ENCODE results near the gene HNRNPA1.

DNA sequence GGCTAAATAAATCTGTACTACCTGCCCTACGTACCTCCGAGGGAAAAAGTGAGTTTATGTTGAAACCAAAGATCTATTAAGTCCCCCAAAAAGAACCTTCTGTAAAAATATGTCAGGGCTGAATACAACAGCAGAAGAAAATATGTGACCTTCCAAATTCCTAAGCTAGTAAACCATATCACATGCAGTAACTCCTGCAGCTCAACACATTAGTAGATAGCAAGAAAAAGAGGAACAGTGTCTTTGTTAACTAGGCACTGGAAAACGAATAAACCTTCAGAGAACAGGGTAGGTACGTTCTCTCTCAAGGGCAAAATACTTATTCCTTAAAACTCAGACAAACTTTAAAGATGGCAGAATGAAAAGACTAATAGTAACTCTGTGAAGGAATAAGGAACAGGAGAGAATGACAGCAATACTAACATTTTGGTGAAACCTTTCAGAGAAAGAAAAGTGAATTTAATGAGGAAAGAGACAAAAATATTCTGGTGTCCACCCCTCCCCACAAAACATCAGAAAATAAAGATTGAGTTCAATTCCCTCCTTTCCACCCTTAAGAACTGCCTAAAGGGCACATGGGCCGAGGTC is 18.6 kb upstream of the HNRNPA1 start:
- TF ChIP-seq CTCF (IDR thresholded peaks at IDR 0.05; ENCODE audit: poor library complexity, severe bottlenecking) (no peak), EZH2 (IDR thresholded peaks at IDR 0.05; ENCODE audit: borderline replicate concordance, insufficient read depth, low read length, poor library complexity, severe bottlenecking) (no peak), EP300 (conservative IDR thresholded peaks at IDR 0.05; ENCODE audit: poor library complexity, severe bottlenecking) (no peak), TAF1 (IDR thresholded peaks at IDR 0.05; ENCODE audit: low read depth) (no peak), POLR2AphosphoS5 (IDR thresholded peaks at IDR 0.05) (no peak), RAD21 (conservative IDR thresholded peaks at IDR 0.05) (no peak)
- TF ChIP-seq, protein P1, sequence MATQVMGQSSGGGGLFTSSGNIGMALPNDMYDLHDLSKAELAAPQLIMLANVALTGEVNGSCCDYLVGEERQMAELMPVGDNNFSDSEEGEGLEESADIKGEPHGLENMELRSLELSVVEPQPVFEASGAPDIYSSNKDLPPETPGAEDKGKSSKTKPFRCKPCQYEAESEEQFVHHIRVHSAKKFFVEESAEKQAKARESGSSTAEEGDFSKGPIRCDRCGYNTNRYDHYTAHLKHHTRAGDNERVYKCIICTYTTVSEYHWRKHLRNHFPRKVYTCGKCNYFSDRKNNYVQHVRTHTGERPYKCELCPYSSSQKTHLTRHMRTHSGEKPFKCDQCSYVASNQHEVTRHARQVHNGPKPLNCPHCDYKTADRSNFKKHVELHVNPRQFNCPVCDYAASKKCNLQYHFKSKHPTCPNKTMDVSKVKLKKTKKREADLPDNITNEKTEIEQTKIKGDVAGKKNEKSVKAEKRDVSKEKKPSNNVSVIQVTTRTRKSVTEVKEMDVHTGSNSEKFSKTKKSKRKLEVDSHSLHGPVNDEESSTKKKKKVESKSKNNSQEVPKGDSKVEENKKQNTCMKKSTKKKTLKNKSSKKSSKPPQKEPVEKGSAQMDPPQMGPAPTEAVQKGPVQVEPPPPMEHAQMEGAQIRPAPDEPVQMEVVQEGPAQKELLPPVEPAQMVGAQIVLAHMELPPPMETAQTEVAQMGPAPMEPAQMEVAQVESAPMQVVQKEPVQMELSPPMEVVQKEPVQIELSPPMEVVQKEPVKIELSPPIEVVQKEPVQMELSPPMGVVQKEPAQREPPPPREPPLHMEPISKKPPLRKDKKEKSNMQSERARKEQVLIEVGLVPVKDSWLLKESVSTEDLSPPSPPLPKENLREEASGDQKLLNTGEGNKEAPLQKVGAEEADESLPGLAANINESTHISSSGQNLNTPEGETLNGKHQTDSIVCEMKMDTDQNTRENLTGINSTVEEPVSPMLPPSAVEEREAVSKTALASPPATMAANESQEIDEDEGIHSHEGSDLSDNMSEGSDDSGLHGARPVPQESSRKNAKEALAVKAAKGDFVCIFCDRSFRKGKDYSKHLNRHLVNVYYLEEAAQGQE (IDR thresholded peaks at IDR 0.05; ENCODE audit: borderline replicate concordance), result no peak
